Measurements from ENCODE around the gene C1QL1.

- no peak for TF ChIP-seq CEBPG (CRISPR knock-in tag; IDR thresholded peaks at IDR 0.05)
- no peak for TF ChIP-seq MAX (IDR thresholded peaks at IDR 0.05)
- no peak for TF ChIP-seq CEBPB (IDR thresholded peaks at IDR 0.05; ENCODE audit: borderline replicate concordance, low read depth, low read length)
- TF ChIP-seq ZNF232 (CRISPR knock-in tag; IDR thresholded peaks at IDR 0.05; ENCODE audit: borderline replicate concordance): no peak
Measured at GRCh38 chr17:44919885-44920564, 48.1 kb downstream of the C1QL1 start.

Data from HepG2 (cell line).